HuH-7 (cell line): ENCODE results near the gene CES3.
"Not testable (repeated sequence)": the region's sequence is repeated elsewhere in the genome, so short reads cannot be mapped to it uniquely, and the experiment has no call there.

Experiments
- DNase-seq: peaks from one replicate; pipeline ENCODE4 v3.0.0; 2011; ENCODE audit warnings: low spot score

CES3 gene

GRCh38 chr16:66926961-66927436 is 34.1 kb upstream of the CES3 start:
- no peak for DNase-seq

GRCh38 chr16:66927918-66928649 is 33.0 kb upstream of the CES3 start:
- DNase-seq, result no peak

DNA sequence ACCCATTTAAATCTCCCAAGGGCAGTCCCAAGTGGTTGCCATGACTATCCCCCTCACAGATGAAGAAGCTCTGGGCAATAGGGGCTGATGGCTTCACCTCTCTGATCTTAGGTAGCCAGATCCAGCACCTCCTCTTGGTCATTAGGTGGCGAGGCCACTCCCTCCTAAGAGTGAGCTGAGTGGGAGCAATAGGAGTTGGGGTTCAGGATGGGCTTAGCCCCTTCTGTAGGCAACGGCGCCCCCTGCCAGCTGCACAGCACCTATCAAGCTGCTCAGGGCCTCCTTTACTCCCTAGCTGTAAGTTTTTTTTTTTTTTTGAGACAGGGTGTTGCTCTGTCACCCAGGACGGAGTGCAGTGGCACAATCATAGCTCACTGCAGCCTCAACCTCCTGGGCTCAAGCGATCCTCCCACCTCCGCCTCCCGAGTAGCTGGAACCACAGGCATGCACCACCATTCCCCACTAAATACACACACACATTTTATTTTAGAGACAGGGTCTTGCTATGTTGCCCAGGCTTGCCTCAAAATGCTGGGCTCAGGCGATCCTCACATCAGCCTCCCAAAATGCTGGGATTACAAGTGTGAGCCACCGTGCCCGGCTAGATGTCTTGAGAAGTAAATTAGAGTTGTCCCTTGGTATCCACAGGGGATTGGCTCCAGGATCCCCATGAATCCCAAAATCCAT is 32.2 kb upstream of the CES3 start:
- no peak for DNase-seq

DNA sequence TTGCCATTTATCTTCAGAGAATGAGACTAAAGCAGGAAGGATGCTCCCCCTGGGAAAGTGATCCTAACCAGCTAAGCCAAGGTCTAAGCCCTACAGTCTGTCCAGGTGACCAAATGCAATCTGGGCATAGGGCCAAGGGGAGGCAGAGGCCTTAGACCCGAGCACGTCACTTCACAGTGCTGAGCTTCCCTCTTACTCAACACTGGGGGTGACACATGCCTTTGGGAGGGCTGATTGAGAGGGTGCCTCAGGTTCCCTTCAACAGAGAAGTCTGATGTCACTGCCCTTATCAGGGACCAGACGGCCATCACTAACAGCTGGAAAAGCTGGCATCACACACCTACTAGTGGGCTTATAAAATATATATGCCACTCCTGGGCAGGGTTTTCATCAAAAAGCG is 30.9 kb upstream of the CES3 start:
- no peak for DNase-seq

- DNase-seq, result no peak
Observed at GRCh38 chr16:66931665-66932064, 29.4 kb upstream of the CES3 start.

GRCh38 chr16:66932076-66932475 is 29.0 kb upstream of the CES3 start:
- DNase-seq, result no peak

DNA sequence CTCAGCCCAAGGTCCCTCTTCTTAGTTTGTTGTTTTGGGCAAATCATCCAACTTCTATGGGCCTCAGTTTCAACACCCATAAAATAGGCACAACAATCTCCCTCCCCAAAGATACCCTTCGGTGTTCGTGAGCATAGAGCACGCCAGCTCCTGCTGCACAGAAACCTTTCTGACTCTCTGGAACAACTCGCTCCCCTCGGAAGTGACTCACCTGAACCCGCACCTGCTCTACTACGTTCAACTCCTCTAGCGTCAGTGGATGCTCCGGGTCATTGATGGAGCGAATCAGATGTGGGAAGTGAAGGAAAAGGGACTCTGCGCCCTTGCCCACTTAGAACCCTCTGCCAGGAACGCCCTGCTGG is 27.3 kb upstream of the CES3 start:
- no peak for DNase-seq

GRCh38 chr16:66934138-66934838 is 26.8 kb upstream of the CES3 start, which contains the start of gene CIAO2B:
Gene CIAO2B (minus strand): TSS chr16:66934402. CDS start chr16:66934364, 38 bp downstream.
- DNase-seq, result peak; percentile 92

DNA sequence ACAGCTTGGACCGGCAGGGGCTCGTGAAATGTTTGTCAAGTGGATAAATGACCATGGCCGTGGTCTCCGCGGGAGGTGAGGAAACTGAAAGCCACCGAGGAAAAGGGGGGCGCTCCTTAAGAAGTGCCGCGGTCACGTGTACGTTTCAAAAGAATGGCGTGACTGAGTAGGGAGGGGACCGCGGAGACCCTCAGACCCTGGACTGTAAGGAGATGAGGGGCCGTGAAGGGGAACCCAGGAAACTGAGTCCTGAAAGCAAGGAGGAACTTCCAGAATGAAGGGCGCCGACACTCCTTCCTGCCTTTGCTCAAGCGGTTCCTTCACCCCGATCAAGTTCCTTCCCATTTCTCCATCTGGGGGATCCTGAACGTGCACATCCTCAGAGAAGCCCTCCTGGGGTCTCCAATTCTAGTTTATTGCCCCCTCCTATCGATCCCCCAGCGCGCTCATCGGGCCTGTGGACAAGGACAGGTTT is 26.2 kb upstream of the CES3 start:
- not testable (repeated sequence) for DNase-seq

- no peak for DNase-seq
Observed at GRCh38 chr16:66935314-66936011, 25.6 kb upstream of the CES3 start, which contains the start of gene CES2. Gene CES2 (plus strand): TSS chr16:66935516. CDS start chr16:66935636, 120 bp downstream.

- DNase-seq, result no peak
Observed at GRCh38 chr16:66936462-66936861, 24.6 kb upstream of the CES3 start.

DNA sequence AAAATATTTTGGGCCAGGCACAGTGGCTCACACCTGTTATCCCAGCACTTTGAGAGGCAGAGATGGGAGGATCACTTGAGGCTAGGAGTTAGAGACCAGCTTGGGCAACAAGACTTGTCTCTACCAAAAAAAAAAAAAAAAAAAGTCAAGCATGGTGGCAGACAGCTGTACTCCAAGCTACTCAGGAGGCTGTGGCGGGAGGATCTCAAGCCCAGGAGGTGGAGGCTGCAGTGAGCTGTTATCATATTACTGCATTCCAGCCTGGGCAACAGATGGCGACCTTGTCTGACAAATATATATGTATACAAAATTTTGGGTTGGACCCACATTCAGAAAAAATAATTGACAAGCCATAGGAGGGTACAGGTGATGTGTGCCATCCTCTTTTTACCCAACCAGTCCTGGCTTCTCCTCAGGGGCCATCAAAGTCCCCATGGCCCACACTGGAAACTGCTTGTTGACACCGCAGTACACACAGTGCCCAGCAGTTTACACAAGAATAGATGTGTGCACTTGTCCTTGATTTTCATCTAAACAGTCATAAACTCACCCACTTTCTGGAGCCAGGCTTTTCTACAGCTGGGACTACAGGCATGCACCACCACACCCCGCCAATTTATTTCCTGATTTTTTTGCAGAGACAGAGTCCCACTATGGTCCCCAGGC is 24.0 kb upstream of the CES3 start:
- DNase-seq, result no peak

DNA sequence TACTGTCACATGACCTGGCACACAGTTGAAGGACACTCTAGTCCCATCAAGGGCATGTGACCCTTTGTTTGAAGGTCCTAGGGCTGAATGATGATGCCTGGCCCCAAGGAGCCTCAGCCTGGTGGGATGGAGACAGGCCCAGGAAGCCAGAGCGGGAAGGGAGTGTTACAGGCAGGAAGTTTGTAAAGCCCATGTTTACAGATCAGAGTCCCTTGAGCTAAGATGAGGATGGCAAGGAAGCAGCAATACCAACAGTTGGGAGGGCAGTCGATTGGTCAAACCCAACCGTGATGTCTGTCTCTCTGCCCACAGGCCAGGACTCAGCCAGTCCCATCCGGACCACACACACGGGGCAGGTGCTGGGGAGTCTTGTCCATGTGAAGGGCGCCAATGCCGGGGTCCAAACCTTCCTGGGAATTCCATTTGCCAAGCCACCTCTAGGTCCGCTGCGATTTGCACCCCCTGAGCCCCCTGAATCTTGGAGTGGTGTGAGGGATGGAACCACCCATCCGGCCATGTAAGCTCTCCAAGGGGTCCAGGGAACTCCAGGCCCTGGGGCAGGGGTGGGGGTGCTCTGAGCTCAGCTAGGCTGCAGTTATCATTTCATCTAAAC is 23.2 kb upstream of the CES3 start:
- no peak for DNase-seq

GRCh38 chr16:66939366-66939765 is 21.7 kb upstream of the CES3 start:
- no peak for DNase-seq

- DNase-seq, result no peak
Observed at GRCh38 chr16:66940236-66940635, 20.8 kb upstream of the CES3 start.

DNA sequence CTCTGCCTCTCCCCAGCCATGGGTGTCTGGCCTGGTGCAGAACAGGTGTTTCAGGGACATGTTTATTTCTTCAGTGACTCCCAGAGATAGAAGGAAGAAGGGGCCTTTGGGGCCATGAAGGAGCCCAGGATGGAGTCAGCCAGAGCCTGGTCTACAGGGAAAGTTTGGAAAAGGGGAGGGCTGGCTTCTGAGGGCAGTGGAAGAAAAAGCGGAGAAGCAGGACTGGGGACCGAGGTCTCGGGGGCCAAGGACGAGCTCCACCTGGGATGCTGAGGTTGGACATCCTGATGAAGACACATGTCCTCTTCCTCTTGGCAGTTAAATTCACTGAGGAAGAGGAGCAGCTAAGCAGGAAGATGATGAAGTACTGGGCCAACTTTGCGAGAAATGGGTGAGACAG is 18.1 kb upstream of the CES3 start:
- no peak for DNase-seq

- no peak for DNase-seq
Observed at GRCh38 chr16:66943426-66944053, 17.5 kb upstream of the CES3 start.

- DNase-seq, result no peak
Observed at GRCh38 chr16:66944054-66944441, 17.0 kb upstream of the CES3 start.

GRCh38 chr16:66944971-66945370 is 16.1 kb upstream of the CES3 start:
- DNase-seq, result not testable (repeated sequence)

- DNase-seq, result no peak
Observed at GRCh38 chr16:66945939-66946338, 15.1 kb upstream of the CES3 start.

DNA sequence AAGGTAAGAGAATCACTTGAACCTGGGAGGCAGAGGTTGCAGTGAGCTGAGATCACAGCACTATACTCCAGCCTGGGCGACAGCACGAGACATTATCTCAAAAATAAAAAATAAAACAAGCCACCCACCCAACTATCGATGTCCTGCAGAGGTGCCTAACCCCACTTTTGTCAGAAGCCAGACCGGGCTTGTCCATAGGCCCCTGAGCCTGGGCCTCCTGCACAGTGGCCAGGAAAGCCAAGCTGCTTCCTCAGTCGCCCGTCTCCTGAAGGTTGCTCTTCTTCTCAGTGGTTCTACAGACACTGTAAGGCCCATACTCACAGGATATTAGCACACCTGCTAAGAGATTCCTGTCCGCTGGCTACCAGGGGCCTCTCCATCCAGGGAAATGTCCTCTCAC is 14.5 kb upstream of the CES3 start:
- DNase-seq, result no peak
